Skeletal muscle cell (primary cell): ENCODE results near the gene DDX31.
"Not testable (repeated sequence)": the region's sequence is repeated elsewhere in the genome, so short reads cannot be mapped to it uniquely, and the experiment has no call there.

Source experiments
- DNase-seq: peaks from one replicate; pipeline ENCODE4 v3.0.0-alpha.2; 2010; ENCODE audit warnings: low read depth
- H3K4me3 ChIP-seq: 2 replicates; pipeline ENCODE4 v1.5.1; 2011; ENCODE audit warnings: low read depth, mild to moderate bottlenecking, control low read depth, low read length, moderate library complexity

Gene DDX31

GRCh38 chr9:132669698-132670456 lies at the start of gene DDX31:
Gene DDX31 (minus strand): TSS chr9:132669983. CDS start chr9:132669934, 49 bp downstream.
- peak within 1 kb of the TSS; percentile 94 for H3K4me3 ChIP-seq
- peak; percentile 38 for DNase-seq

DNA sequence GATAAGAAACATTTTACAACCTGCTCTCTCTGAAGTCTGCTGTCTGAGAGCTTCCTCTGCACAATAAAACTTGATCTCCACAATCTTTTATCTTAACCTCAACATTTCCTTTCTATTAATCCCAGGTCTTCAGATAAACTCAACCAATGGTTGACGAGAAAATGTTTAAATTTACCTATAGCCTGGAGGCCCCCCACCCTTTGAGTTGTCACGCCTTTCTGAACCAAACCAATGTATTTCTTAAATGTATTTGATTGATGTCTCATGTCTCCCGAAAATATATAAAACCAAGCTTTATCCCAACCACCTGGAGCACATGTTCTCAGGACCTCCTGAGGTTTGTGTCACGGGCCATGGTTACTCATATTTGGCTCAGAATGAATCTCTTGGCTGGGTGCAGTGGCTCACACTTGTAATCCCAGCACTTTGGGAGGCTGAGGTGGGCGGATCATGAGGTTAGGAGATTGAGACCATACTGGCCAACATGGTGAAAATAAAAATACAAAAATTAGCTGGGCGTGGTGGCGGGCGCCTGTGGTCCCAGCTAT lies 48.7 kb upstream of the DDX31 start:
- not testable (repeated sequence) for DNase-seq

GRCh38 chr9:132717326-132717945 lies 47.7 kb upstream of the DDX31 start:
- no peak overlapping the region for H3K4me3 ChIP-seq
- no peak for DNase-seq

More for the DNA sequence above, 48.7 kb upstream of the DDX31 start:
- not testable (repeated sequence) for H3K4me3 ChIP-seq

DNA sequence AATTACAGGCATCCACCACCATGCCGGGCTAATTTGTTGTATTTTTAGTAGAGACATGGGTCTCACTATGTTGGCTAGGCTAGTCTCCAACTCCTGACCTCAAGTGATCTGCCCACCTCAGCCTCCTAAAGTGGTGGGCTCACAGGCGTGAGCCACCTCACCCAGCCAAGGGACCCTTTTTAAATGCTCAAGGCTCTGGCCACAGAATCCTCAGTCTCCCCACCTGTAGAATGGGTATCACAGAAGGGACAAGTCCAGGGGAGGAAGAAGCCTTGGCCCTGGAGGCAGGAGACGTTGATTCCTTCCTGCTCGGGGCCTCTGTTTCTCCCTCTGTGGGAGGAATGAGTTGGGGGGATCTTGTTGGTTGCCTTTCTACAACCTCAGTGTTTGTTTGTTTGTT lies 46.2 kb upstream of the DDX31 start:
- H3K4me3 ChIP-seq, result no peak overlapping the region
- DNase-seq, result no peak

GRCh38 chr9:132712753-132713152 lies 43.0 kb upstream of the DDX31 start:
- H3K4me3 ChIP-seq, result no peak overlapping the region
- DNase-seq, result no peak

DNA sequence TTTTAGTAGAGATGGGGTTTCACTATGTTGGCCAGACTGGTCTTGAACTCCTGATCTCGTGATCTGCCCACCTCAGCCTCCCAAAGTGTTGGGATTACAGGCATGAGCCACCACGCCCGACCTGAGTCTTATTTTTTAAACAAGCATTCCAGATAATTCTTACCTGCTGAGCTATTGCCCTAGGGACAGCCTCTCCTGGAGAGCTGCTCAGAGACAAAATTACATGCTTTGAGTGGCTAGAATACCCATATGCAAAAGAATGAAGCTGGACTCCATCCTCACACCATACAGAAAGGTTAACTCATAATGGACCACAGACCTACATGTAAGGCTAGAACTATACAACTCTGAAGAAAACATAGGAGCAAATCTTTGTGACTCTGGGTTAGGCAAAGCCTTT lies 42.1 kb upstream of the DDX31 start:
- H3K4me3 ChIP-seq, result no peak overlapping the region
- no peak for DNase-seq

GRCh38 chr9:132711152-132711551 lies 41.4 kb upstream of the DDX31 start:
- not testable (repeated sequence) for H3K4me3 ChIP-seq, DNase-seq

- H3K4me3 ChIP-seq, result no peak overlapping the region
- no peak for DNase-seq
Observed at GRCh38 chr9:132710333-132710732, 40.5 kb upstream of the DDX31 start.

- no peak overlapping the region for H3K4me3 ChIP-seq
- DNase-seq, result no peak
Observed at GRCh38 chr9:132708769-132709430, 39.1 kb upstream of the DDX31 start.

DNA sequence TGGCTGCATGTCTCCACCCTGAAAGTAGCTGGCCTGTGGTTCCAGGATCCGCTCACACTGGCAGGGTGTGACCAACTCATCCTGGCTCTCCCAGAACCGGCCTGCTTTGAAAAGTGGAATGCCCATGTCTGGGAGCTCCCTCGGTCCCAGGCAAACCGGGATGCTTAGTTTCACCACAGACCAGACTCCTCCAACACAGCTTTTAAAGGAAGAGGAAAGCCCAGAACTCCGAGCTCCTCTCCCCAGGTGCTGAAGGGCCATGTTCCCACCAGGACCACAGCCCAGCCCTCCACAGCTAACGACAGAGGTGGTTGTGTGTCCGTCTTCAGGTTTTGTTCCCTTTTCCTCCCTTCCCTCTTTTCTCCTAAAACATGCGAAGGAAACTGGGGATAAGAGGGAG lies 38.5 kb upstream of the DDX31 start:
- no peak overlapping the region for H3K4me3 ChIP-seq
- DNase-seq, result no peak

DNA sequence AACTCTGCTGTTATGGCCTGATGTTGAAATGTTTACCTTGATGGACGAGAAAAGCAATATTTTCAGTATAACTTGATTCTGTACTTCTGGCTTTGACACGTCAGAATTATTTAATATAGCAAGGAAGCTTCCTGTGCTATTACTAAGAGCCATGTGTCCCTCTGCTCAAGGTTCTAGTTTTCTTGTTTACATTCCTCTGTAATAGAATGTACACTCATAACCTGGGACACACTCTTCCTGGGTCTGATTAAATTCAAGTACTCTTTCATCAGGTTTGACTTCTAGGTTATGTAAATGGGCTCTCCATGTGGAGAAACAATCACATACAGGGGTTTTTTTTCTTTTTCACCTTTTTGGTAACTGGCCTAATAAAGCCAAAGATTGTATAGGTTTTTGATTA lies 33.6 kb upstream of the DDX31 start:
- no peak for DNase-seq
- no peak overlapping the region for H3K4me3 ChIP-seq

- DNase-seq, result no peak
- no peak overlapping the region for H3K4me3 ChIP-seq
Observed at GRCh38 chr9:132702254-132702653, 32.5 kb upstream of the DDX31 start.

- no peak overlapping the region for H3K4me3 ChIP-seq
- DNase-seq, result no peak
Observed at GRCh38 chr9:132699956-132700355, 30.2 kb upstream of the DDX31 start.

DNA sequence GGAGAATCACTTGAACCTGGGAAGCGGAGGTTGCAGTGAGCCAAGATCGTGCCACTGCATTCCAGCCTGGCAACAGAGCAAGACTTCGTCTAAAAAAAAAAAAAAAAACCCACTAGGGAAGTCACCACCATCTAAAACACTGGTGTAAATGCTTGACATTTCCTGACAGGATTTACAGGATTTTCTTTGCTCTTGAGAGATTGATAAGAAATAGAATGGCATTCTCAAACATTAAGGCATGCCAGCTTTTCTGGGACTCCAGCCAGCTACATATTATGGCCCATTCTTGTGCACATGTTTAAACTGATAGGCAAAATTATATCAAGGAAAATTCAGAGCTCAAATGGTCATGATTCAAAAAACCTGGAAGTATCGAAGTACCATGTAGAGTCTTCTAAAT lies 29.2 kb upstream of the DDX31 start:
- no peak for DNase-seq
- H3K4me3 ChIP-seq, result no peak overlapping the region

GRCh38 chr9:132697230-132697629 lies 27.4 kb upstream of the DDX31 start:
- H3K4me3 ChIP-seq, result no peak overlapping the region
- DNase-seq, result no peak

DNA sequence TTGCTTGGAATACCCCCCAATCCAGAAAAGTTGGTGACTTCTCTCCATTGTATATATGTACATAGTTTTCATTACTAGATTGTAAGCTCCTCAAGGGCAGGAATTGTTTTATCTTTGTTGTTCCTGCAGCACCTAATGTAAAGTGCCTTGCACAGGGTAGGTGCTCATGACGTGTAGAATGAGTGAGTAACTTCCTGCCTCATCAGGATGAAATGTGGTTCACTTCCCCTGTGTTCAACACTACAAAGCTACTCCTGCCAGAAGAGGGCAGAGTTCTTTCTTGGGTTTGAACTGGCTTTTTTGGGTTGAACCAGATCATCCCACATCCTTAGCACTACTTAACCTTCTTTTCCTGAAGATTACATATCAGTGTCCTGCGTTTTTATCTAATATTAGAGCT lies 24.4 kb upstream of the DDX31 start:
- H3K4me3 ChIP-seq, result no peak overlapping the region
- DNase-seq, result no peak

- DNase-seq, result no peak
- H3K4me3 ChIP-seq, result no peak overlapping the region
Observed at GRCh38 chr9:132690696-132691095, 20.9 kb upstream of the DDX31 start.

GRCh38 chr9:132683873-132684272 lies 14.1 kb upstream of the DDX31 start:
- no peak overlapping the region for H3K4me3 ChIP-seq

DNA sequence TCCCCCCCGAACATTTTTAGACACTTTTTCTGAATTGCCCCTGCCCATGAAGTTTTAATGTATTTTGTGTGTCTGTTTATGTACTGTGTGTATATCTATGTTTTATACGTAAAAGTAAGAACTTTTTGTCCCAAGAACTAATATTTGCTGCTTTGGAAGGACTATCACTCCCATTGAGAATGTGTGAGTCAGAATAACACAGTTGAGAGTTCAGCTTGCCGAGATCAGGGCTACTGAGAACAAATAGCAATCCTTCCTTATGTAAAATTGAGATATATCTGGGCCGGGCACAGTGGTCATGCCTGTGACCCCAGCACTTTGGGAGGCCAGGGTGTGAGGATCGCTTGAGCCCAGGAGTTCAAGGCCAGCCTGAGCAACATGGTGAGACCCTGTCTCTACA lies 11.8 kb upstream of the DDX31 start:
- no peak for DNase-seq
- no peak overlapping the region for H3K4me3 ChIP-seq

More at GRCh38 chr9:132683873-132684272, 14.1 kb upstream of the DDX31 start:
- DNase-seq, result no peak

DNA sequence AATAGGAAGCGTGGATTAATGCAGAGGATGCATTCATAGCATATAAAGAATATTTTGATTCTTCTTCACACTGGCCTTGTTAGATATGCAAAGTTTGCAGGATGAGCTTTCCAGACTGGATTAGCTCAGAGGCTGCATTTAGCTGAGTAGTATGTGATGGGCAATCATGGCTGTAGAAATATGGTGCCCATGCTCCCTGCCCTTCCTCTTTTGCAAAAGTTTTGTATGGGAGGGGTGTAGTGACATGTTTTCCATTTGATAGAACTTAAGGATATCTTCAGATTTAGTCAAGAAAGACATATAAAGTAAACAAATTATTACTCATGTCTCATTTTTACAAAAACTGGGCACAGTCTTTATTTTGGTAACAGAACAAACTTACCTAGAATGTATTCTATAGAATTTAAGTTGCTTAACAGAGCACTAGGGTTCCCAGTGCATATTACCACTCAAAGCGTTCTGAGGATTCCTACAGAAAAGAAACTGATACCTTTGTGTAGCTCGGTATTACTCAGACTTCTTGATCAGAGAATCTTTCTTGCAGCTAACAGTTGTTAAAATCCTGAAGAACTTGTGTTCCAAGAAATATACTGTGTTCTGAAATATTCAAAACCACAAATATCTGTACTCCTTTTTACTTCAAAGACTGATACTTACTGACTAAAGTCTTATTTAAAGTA lies 10.3 kb upstream of the DDX31 start:
- no peak for DNase-seq
- no peak overlapping the region for H3K4me3 ChIP-seq
